ENCODE results near the gene OR4K14. TPM values are rescaled to one million over a fixed set of nuclear protein-coding genes. Genes with fewer than 3 reads are reported as not detected.

Gene OR4K14
- total RNA-seq, 2 donors from 2014 or later, result not detected

DNA sequence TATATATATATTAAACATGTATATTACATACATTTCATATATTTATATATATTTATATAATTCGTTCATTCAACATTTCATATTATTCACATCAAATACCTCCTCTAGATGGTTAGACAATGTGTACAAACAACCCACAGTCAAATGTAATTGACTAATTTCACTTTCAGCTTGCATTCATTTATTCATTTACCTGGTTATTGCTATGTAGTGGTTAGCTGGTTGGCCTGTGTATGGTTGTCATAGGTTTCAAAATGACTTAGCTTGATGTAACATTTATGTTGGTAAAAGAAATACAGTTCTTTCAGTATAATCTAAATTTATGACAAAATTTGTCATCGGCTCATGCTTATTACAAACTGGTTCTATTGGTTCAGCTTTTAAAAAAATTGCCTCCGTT lies 16.3 kb upstream of the OR4K14 start:
- no peak for DNase-seq (ENCODE audit: low spot score)
- TF ChIP-seq POLR2AphosphoS5 (IDR thresholded peaks at IDR 0.05) (no peak), POLR2A (IDR thresholded peaks at IDR 0.05) (no peak)
- TF ChIP-seq, protein P1, sequence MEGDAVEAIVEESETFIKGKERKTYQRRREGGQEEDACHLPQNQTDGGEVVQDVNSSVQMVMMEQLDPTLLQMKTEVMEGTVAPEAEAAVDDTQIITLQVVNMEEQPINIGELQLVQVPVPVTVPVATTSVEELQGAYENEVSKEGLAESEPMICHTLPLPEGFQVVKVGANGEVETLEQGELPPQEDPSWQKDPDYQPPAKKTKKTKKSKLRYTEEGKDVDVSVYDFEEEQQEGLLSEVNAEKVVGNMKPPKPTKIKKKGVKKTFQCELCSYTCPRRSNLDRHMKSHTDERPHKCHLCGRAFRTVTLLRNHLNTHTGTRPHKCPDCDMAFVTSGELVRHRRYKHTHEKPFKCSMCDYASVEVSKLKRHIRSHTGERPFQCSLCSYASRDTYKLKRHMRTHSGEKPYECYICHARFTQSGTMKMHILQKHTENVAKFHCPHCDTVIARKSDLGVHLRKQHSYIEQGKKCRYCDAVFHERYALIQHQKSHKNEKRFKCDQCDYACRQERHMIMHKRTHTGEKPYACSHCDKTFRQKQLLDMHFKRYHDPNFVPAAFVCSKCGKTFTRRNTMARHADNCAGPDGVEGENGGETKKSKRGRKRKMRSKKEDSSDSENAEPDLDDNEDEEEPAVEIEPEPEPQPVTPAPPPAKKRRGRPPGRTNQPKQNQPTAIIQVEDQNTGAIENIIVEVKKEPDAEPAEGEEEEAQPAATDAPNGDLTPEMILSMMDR (IDR thresholded peaks at IDR 0.05), result no peak
- Histone ChIP-seq H3K4me1 (replicated peaks) (no peaks in the 10 kb centered on the region), H3K36me3 (no peaks in the 10 kb centered on the region), H3K9me3 (no peaks in the 10 kb centered on the region), H3K4me3 (no peak overlapping the region), H3K27me3 (replicated peaks; ENCODE audit: insufficient read depth) (no peaks in the 10 kb centered on the region), H3K27ac (no peak overlapping the region)
- intact Hi-C loops (cut with DNase I), result no loop called here
- WGBS, result 72% methylated on average over 3 of the region's 3 CpGs

GRCh38 chr14:20031058-20031457 lies 12.0 kb upstream of the OR4K14 start:
- Histone ChIP-seq H3K4me1 (replicated peaks) (no peaks in the 10 kb centered on the region), H3K9me3 (no peaks in the 10 kb centered on the region), H3K27me3 (replicated peaks; ENCODE audit: insufficient read depth) (no peaks in the 10 kb centered on the region), H3K4me3 (no peak overlapping the region), H3K36me3 (no peaks in the 10 kb centered on the region), H3K27ac (no peak overlapping the region)
- WGBS, result 86% methylated on average over 6 of the region's 6 CpGs
- DNase-seq (ENCODE audit: low spot score), result no peak
- TF ChIP-seq, protein P1 (IDR thresholded peaks at IDR 0.05), result no peak
- TF ChIP-seq POLR2AphosphoS5 (IDR thresholded peaks at IDR 0.05), result no peak
- TF ChIP-seq POLR2A (IDR thresholded peaks at IDR 0.05), result no peak
- intact Hi-C loops (cut with DNase I), result no loop called here

DNA sequence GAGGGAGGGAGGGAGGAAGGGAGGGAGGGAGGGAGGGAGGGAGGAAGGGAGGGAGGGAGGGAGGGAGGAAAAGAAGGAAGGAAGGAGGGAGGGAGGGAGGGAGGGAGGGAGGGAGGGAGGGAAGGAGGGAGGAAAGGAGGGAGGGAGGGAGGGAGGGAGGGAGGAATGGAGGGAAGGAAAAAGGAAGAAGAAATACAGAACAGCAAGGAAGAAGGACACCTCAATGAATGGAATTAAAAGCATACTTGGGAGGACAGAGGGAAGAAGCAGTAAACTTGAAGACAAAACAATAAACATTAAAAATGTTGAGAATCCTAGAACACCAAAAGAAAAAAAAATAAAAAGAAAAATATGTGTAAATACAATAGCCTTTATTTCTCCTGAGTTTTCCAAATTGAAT lies 11.0 kb downstream of the OR4K14 start:
- Histone ChIP-seq H3K27ac (no peak overlapping the region), H3K4me1 (replicated peaks) (no peaks in the 10 kb centered on the region), H3K36me3 (no peaks in the 10 kb centered on the region), H3K27me3 (replicated peaks; ENCODE audit: insufficient read depth) (no peaks in the 10 kb centered on the region), H3K4me3 (no peak overlapping the region), H3K9me3 (no peaks in the 10 kb centered on the region)
- no peak for DNase-seq (ENCODE audit: low spot score)
- intact Hi-C loops (cut with DNase I), result no loop called here
- TF ChIP-seq POLR2A (IDR thresholded peaks at IDR 0.05) (no peak), POLR2AphosphoS5 (IDR thresholded peaks at IDR 0.05) (no peak)
- TF ChIP-seq, protein P1 (IDR thresholded peaks at IDR 0.05), result no peak

GRCh38 chr14:20002319-20002718 lies 16.8 kb downstream of the OR4K14 start:
- WGBS, result 63% methylated on average over 7 of the region's 7 CpGs
- intact Hi-C loops (cut with DNase I), result no loop called here
- no peaks in the 10 kb centered on the region for H3K9me3 ChIP-seq
- no peaks in the 10 kb centered on the region for H3K4me1 ChIP-seq (replicated peaks)
- no peaks in the 10 kb centered on the region for H3K27me3 ChIP-seq (replicated peaks; ENCODE audit: insufficient read depth)
- H3K27ac ChIP-seq, result no peak overlapping the region
- no peak for TF ChIP-seq POLR2A (IDR thresholded peaks at IDR 0.05)
- no peaks in the 10 kb centered on the region for H3K36me3 ChIP-seq
- no peak for DNase-seq (ENCODE audit: low spot score)
- H3K4me3 ChIP-seq, result no peak overlapping the region

- no peaks in the 10 kb centered on the region for H3K4me1 ChIP-seq (replicated peaks)
- no peaks in the 10 kb centered on the region for H3K36me3 ChIP-seq
- DNase-seq (ENCODE audit: low spot score), result no peak
- H3K9me3 ChIP-seq, result no peaks in the 10 kb centered on the region
- H3K4me3 ChIP-seq, result no peak within 1 kb of the TSS
- no peak within 1 kb of the TSS for H3K27ac ChIP-seq
- H3K27me3 ChIP-seq (replicated peaks; ENCODE audit: insufficient read depth), result no peaks in the 10 kb centered on the region
- no peak for TF ChIP-seq POLR2A (IDR thresholded peaks at IDR 0.05)
- TF ChIP-seq POLR2AphosphoS5 (IDR thresholded peaks at IDR 0.05), result no peak
- TF ChIP-seq, protein P1 (IDR thresholded peaks at IDR 0.05), result no peak
- intact Hi-C loops (cut with DNase I), result no loop called here
These were observed 17.2 kb downstream of the OR4K14 start, which contains the start of gene OR4Q2 for GRCh38 chr14:20001863-20002262. TSS of gene OR4Q2 (plus strand) at chr14:20002163.

Data from prostate gland (tissue), 2 donors.